Measurements from ENCODE around the gene ERICH4. TPM values are rescaled to one million over a fixed set of nuclear protein-coding genes. Genes with fewer than 3 reads are reported as not detected.
A peak's percentile ranks its signal among the peaks of the same experiment; 100 is the strongest.

The ERICH4 gene, protein sequence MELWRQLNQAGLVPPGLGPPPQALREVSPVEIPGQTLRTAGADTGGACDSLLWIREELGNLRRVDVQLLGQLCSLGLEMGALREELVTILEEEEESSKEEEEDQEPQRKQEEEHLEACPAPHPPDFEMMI
- total RNA-seq (2021; ENCODE audit: unreplicated experiment) (not detected), Bru-seq, nascent RNA (percentile 37 among the genes with signal in this experiment), BruChase-seq, experiment 1, labeled RNA remaining after a 6-hour chase (percentile 25 among the genes with signal in this experiment), BruChase-seq, experiment 2, labeled RNA remaining after a 2-hour chase (percentile 29 among the genes with signal in this experiment)
- 0.23 and 0.27 TPM in 2 replicates for polyA plus RNA-seq (2012)
- long read RNA-seq, partial matches to known transcripts: 0 of 1 reads
- long read RNA-seq, other reads (novel, unspliced or antisense): 1 of 1 reads

GRCh38 chr19:41442473-41443355 is at the start of gene ERICH4:
Gene ERICH4 (plus strand): TSS chr19:41443156. CDS start chr19:41443170, 14 bp downstream.
- DNase-seq (ENCODE audit: low read depth, low spot score) (no peak), ATAC-seq (no peak)
- TF ChIP-seq ELF1 (IDR thresholded peaks at IDR 0.05; ENCODE audit: borderline replicate concordance, low read depth) (no peak), SP1 (IDR thresholded peaks at IDR 0.05; ENCODE audit: low read depth) (no peak), CBX3 (IDR thresholded peaks at IDR 0.05; ENCODE audit: low read depth) (no peak), ATF3 (IDR thresholded peaks at IDR 0.05) (no peak), POLR2A (IDR thresholded peaks at IDR 0.05; ENCODE audit: borderline replicate concordance, extremely low read depth, insufficient read depth, insufficient read length) (no peak), POLR2AphosphoS5 (IDR thresholded peaks at IDR 0.05; ENCODE audit: low read depth, low read length) (no peak), REST (IDR thresholded peaks at IDR 0.05; ENCODE audit: low read depth) (no peak), EGR1 (IDR thresholded peaks at IDR 0.05; ENCODE audit: low read depth) (no peak), SIN3A (IDR thresholded peaks at IDR 0.05; ENCODE audit: low read depth) (no peak), JUND (IDR thresholded peaks at IDR 0.05) (no peak), YY1 (IDR thresholded peaks at IDR 0.05; ENCODE audit: extremely low read depth, insufficient replicate concordance, low read depth, low read length) (no peak), TCF7L2 (IDR thresholded peaks at IDR 0.05; ENCODE audit: borderline replicate concordance, extremely low read depth, insufficient read depth, insufficient read length) (no peak), RAD21 (IDR thresholded peaks at IDR 0.05; ENCODE audit: low read depth) (no peak)
- TF ChIP-seq, protein P1, sequence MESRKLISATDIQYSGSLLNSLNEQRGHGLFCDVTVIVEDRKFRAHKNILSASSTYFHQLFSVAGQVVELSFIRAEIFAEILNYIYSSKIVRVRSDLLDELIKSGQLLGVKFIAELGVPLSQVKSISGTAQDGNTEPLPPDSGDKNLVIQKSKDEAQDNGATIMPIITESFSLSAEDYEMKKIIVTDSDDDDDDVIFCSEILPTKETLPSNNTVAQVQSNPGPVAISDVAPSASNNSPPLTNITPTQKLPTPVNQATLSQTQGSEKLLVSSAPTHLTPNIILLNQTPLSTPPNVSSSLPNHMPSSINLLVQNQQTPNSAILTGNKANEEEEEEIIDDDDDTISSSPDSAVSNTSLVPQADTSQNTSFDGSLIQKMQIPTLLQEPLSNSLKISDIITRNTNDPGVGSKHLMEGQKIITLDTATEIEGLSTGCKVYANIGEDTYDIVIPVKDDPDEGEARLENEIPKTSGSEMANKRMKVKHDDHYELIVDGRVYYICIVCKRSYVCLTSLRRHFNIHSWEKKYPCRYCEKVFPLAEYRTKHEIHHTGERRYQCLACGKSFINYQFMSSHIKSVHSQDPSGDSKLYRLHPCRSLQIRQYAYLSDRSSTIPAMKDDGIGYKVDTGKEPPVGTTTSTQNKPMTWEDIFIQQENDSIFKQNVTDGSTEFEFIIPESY (IDR thresholded peaks at IDR 0.05; ENCODE audit: extremely low read depth, insufficient replicate concordance, low read length): no peak
- TF ChIP-seq, protein P2, sequence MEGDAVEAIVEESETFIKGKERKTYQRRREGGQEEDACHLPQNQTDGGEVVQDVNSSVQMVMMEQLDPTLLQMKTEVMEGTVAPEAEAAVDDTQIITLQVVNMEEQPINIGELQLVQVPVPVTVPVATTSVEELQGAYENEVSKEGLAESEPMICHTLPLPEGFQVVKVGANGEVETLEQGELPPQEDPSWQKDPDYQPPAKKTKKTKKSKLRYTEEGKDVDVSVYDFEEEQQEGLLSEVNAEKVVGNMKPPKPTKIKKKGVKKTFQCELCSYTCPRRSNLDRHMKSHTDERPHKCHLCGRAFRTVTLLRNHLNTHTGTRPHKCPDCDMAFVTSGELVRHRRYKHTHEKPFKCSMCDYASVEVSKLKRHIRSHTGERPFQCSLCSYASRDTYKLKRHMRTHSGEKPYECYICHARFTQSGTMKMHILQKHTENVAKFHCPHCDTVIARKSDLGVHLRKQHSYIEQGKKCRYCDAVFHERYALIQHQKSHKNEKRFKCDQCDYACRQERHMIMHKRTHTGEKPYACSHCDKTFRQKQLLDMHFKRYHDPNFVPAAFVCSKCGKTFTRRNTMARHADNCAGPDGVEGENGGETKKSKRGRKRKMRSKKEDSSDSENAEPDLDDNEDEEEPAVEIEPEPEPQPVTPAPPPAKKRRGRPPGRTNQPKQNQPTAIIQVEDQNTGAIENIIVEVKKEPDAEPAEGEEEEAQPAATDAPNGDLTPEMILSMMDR (IDR thresholded peaks at IDR 0.05 in 2 of 3, conservative IDR thresholded peaks at IDR 0.05 in 1 of 3; ENCODE audit: borderline replicate concordance in 1 of 3, insufficient read depth in 1 of 3, low read depth in 2 of 3, low read length in 2 of 3): no peak
- Histone ChIP-seq H3K79me2 (ENCODE audit: insufficient read depth, low read length) (peaks cover 14% of the 10 kb centered on the region), H3K36me3 (ENCODE audit: control insufficient read depth in 1 of 2, insufficient read depth in 2 of 2, low read length in 2 of 2) (no peaks in the 10 kb centered on the region; a peak in 1 of 4 replicates), H4K20me1 (ENCODE audit: insufficient read depth) (no peaks in the 10 kb centered on the region), H3K9ac (ENCODE audit: low read length) (no peak within 1 kb of the TSS), H2AFZ (ENCODE audit: low read depth, low read length, poor library complexity, severe bottlenecking) (no peak within 1 kb of the TSS), H3K27ac (ENCODE audit: low read depth, low read length) (no peak within 1 kb of the TSS), H3K4me2 (ENCODE audit: low read length) (no peak within 1 kb of the TSS), H3K27me3 (ENCODE audit: insufficient read depth, low read length) (no peaks in the 10 kb centered on the region), H3K9me2 (ENCODE audit: insufficient read depth) (no peaks in the 10 kb centered on the region), H3K9me3 (ENCODE audit: control insufficient read depth in 1 of 2, insufficient read depth in 1 of 2, low read depth in 1 of 2, low read length in 2 of 2) (no peaks in the 10 kb centered on the region), H3K4me3 (replicated peaks in 1 of 2; ENCODE audit: low read depth in 1 of 2, low read length in 2 of 2) (no peak within 1 kb of the TSS), H3K4me1 (ENCODE audit: control insufficient read depth in 1 of 2, insufficient read depth in 2 of 2, low read length in 2 of 2) (peaks cover 10 to 12% of the 10 kb centered on the region in 2 experiments)
- no TSS peak for BruUV-seq (replicated peaks)
- POLR2A ChIA-PET: no interaction called here
- intact Hi-C loops (cut with micrococcal nuclease): no loop called here
- CTCF ChIA-PET: interaction anchor here (0.9 kb wide), 1 partner anchor 121 kb away, joined by 3 read pairs; no protein-coding TSS in a partner anchor
- RAD21 ChIA-PET (ENCODE audit: low non-redundant PET in 1 of 2, low total read pairs in 2 of 2, uncharacterized antibody in 2 of 2, unreplicated experiment in 2 of 2): no interaction called here

Measured in HCT116 (cell line).